HCT116 (cell line): ENCODE results near the gene HIP1R. TPM values are rescaled to one million over a fixed set of nuclear protein-coding genes. Genes with fewer than 3 reads are reported as not detected.

Source experiments
- ATAC-seq: fragments of 200-7000 bp; cut with Tn5 transposase; 2 replicates; pipeline ENCODE4 v1.9.1; 2020; ENCODE audit warnings: mild to moderate bottlenecking, moderate library complexity
- BruUV-seq: library from RNA; stranded (reverse); fragments of 400-500 nt; replicated peaks from 2 replicates; lab custom pipeline; 2021; lab: Mats Ljungman, UMichigan
- CTCF ChIA-PET: fragments of 300-600 bp; sonication (Branson Sonifier 250); formaldehyde crosslinking; loops from one replicate; lab custom pipeline; 2021; ENCODE audit warnings: antibody characterized with exemption; lab: Charles Lee
- POLR2A ChIA-PET: fragments of 300-600, 350-600 bp; sonication (Branson Sonifier 250); formaldehyde crosslinking; loops from one replicate; lab custom pipeline; 2021; ENCODE audit warnings: antibody characterized with exemption; lab: Charles Lee
- RAD21 ChIA-PET, 2 experiments: fragments of 300-600 bp; sonication (Branson Sonifier 250); formaldehyde crosslinking; loops; one replicate each; lab custom pipeline; 2023; ENCODE audit warnings: low total read pairs in 2 of 2; ENCODE audit not compliant: uncharacterized antibody in 2 of 2, unreplicated experiment in 2 of 2, low non-redundant PET in 1 of 2; lab: Charles Lee
- DNase-seq: peaks from one replicate; pipeline ENCODE4 v3.0.0-alpha.2; 2010; ENCODE audit warnings: low read depth, low spot score
- H2AFZ ChIP-seq: fragments of 200-600 bp; shearing (Covaris generic), sonication (generic); 2 replicates; pipeline ENCODE4 v1.6.1; 2017; ENCODE audit warnings: low read depth, mixed run types, mixed read lengths, antibody characterized with exemption, low read length; ENCODE audit not compliant: poor library complexity, severe bottlenecking
- H3K27ac ChIP-seq: 2 replicates; pipeline ENCODE4 v1.5.1; 2012; ENCODE audit warnings: low read depth, low read length
- H3K27me3 ChIP-seq: fragments of 200-600 bp; sonication (generic); 2 replicates; pipeline ENCODE4 v1.6.1; 2016; ENCODE audit warnings: mixed run types, low read length, mixed read lengths; ENCODE audit not compliant: insufficient read depth
- H3K36me3 ChIP-seq, 2 experiments: fragments of 200-500 bp in 1 of 2; fragments of 200-600 bp in 1 of 2; sonication (Bioruptor generic) in 1 of 2; sonication (generic) in 1 of 2; 2 replicates each; pipeline versions ENCODE4 v1.5.1 to v1.6.1; 2014 to 2016; ENCODE audit warnings: low read length in 2 of 2, inconsistent platforms in 1 of 2, mixed read lengths in 1 of 2, mixed run types in 1 of 2; ENCODE audit not compliant: insufficient read depth in 2 of 2, control insufficient read depth in 1 of 2
- H3K4me1 ChIP-seq, 2 experiments: fragments of 200-600 bp in 1 of 2; sonication (generic) in 1 of 2; 2 replicates each; pipeline versions ENCODE4 v1.5.1 to v1.6.1; 2012 to 2017; ENCODE audit warnings: low read length in 2 of 2, inconsistent platforms in 1 of 2, mild to moderate bottlenecking in 1 of 2, mixed read lengths in 1 of 2, mixed run types in 1 of 2, moderate library complexity in 1 of 2; ENCODE audit not compliant: insufficient read depth in 2 of 2, control insufficient read depth in 1 of 2
- H3K4me2 ChIP-seq: fragments of 200-600 bp; sonication (generic); 2 replicates; pipeline ENCODE4 v1.6.1; 2017; ENCODE audit warnings: mixed run types, low read length, mixed read lengths
- H3K4me3 ChIP-seq, 2 experiments: fragments of 200-600 bp in 1 of 2; sonication (generic) in 1 of 2; replicated peaks in 1 of 2; 2 replicates each; pipeline ENCODE4 v1.5.1; 2011 to 2016; ENCODE audit warnings: low read length in 2 of 2, control low read depth in 1 of 2, low read depth in 1 of 2, mild to moderate bottlenecking in 1 of 2, mixed read lengths in 1 of 2, mixed run types in 1 of 2
- H3K79me2 ChIP-seq: fragments of 200-600 bp; sonication (generic); 2 replicates; pipeline ENCODE4 v1.6.1; 2017; ENCODE audit warnings: mild to moderate bottlenecking, mixed run types, low read length, moderate library complexity, mixed read lengths; ENCODE audit not compliant: insufficient read depth
- H3K9ac ChIP-seq: fragments of 200-600 bp; sonication (generic); 2 replicates; pipeline ENCODE4 v1.6.1; 2016; ENCODE audit warnings: low read length, mixed read lengths
- H3K9me2 ChIP-seq: fragments of 200-600 bp; sonication (generic), shearing (Covaris generic); 2 replicates; pipeline ENCODE4 v1.6.1; 2017; ENCODE audit warnings: mixed run types, mild to moderate bottlenecking, moderate library complexity; ENCODE audit not compliant: insufficient read depth
- H3K9me3 ChIP-seq, 2 experiments: fragments of 200-500 bp in 1 of 2; fragments of 200-600 bp in 1 of 2; sonication (Bioruptor generic) in 1 of 2; sonication (generic) in 1 of 2; 2 replicates each; pipeline ENCODE4 v1.6.1; 2014 to 2017; ENCODE audit warnings: low read length in 2 of 2, mixed read lengths in 2 of 2, inconsistent platforms in 1 of 2, low read depth in 1 of 2, mild to moderate bottlenecking in 1 of 2, mixed run types in 1 of 2, moderate library complexity in 1 of 2; ENCODE audit not compliant: control insufficient read depth in 1 of 2, insufficient read depth in 1 of 2
- H4K20me1 ChIP-seq: fragments of 200-600 bp; sonication (generic), shearing (Covaris generic); 2 replicates; pipeline ENCODE4 v1.6.1; 2017; ENCODE audit warnings: mixed run types, mild to moderate bottlenecking, moderate library complexity; ENCODE audit not compliant: insufficient read depth
- CBX3 ChIP-seq: IDR thresholded peaks from 2 replicates; pipeline ENCODE4 v1.6.1; 2012; ENCODE audit warnings: low read depth
- CEBPB ChIP-seq: IDR thresholded peaks from 2 replicates; pipeline ENCODE4 v1.6.1; 2012; ENCODE audit warnings: low read depth
- ELF1 ChIP-seq: IDR thresholded peaks from 2 replicates; pipeline ENCODE4 v1.6.1; 2012; ENCODE audit warnings: low read depth, borderline replicate concordance
- EZH2phosphoT487 ChIP-seq: fragments of 200-600 bp; IDR thresholded peaks from 2 replicates; pipeline ENCODE4 v1.6.1; 2018; ENCODE audit warnings: antibody characterized with exemption, borderline replicate concordance
- FOSL1 ChIP-seq: IDR thresholded peaks from 2 replicates; pipeline ENCODE4 v1.6.1; 2012; ENCODE audit warnings: low read depth
- JUND ChIP-seq: IDR thresholded peaks from 2 replicates; pipeline ENCODE4 v1.6.1; 2012
- MAX ChIP-seq: IDR thresholded peaks from 2 replicates; pipeline ENCODE4 v1.6.1; 2012
- POLR2A ChIP-seq: IDR thresholded peaks from 2 replicates; pipeline ENCODE4 v1.7.0; 2011; ENCODE audit warnings: borderline replicate concordance; ENCODE audit not compliant: insufficient read depth, insufficient read length; ENCODE audit errors: extremely low read depth
- POLR2AphosphoS5 ChIP-seq: IDR thresholded peaks from 2 replicates; pipeline ENCODE4 v1.6.1; 2011; ENCODE audit warnings: mild to moderate bottlenecking, low read depth, low read length, moderate library complexity
- RAD21 ChIP-seq: IDR thresholded peaks from 2 replicates; pipeline ENCODE4 v1.6.1; 2012; ENCODE audit warnings: low read depth, mild to moderate bottlenecking
- SIN3A ChIP-seq: IDR thresholded peaks from 2 replicates; pipeline ENCODE4 v1.6.1; 2012; ENCODE audit warnings: low read depth
- SP1 ChIP-seq: IDR thresholded peaks from 2 replicates; pipeline ENCODE4 v1.6.1; 2012; ENCODE audit warnings: low read depth
- SRF ChIP-seq: IDR thresholded peaks from 2 replicates; pipeline ENCODE4 v1.6.1; 2012; ENCODE audit warnings: low read depth
- TCF7L2 ChIP-seq: IDR thresholded peaks from 2 replicates; pipeline ENCODE4 v1.7.0; 2011; ENCODE audit warnings: borderline replicate concordance, inconsistent platforms; ENCODE audit not compliant: insufficient read depth, insufficient read length; ENCODE audit errors: extremely low read depth
- YY1 ChIP-seq: IDR thresholded peaks from 2 replicates; pipeline ENCODE4 v1.6.1; 2011; ENCODE audit warnings: low read length, low read depth, moderate library complexity, mild to moderate bottlenecking; ENCODE audit not compliant: insufficient replicate concordance; ENCODE audit errors: extremely low read depth
- ZBTB33 ChIP-seq: IDR thresholded peaks from 2 replicates; pipeline ENCODE4 v1.6.1; 2011; ENCODE audit warnings: mild to moderate bottlenecking, low read length, moderate library complexity; ENCODE audit not compliant: insufficient replicate concordance; ENCODE audit errors: extremely low read depth
- ZFX ChIP-seq: fragments of 450-650 bp; IDR thresholded peaks from 2 replicates; pipeline ENCODE4 v1.6.1; 2017
- ZNF274 ChIP-seq: fragments of 200-500 bp; sonication (Bioruptor generic); IDR thresholded peaks from 2 replicates; pipeline ENCODE4 v1.6.1; 2014; ENCODE audit warnings: mild to moderate bottlenecking, low read depth, low read length, inconsistent platforms
- intact Hi-C: fragments of 100-400 bp; cut with micrococcal nuclease; formaldehyde crosslinking; loops from 2 replicates; pipeline ENCODE4 v1.10.0; 2022
- total RNA-seq: library from RNA; stranded (reverse); gene quantifications from one replicate; pipeline ENCODE4 v1.2.1, GENCODE V29; 2021; ENCODE audit not compliant: unreplicated experiment

HIP1R gene
- total RNA-seq, 1 experiment from 2014 or later, result 57.8 TPM

GRCh38 chr12:122895320-122895703 is 60.1 kb downstream of the HIP1R start:
- Histone ChIP-seq H3K9ac (peak overlapping the region; percentile 98), H3K9me2 (no peaks in the 10 kb centered on the region), H4K20me1 (peaks cover 6% of the 10 kb centered on the region; the same call in 1 of the 2 replicates), H3K79me2 (peaks cover 56% of the 10 kb centered on the region), H3K36me3 (no peaks in the 10 kb centered on the region), H3K4me2 (peak overlapping the region; percentile 86), H3K4me3 (peak overlapping the region; percentile 91 to 93), H3K27me3 (no peaks in the 10 kb centered on the region), H3K9me3 (no peaks in the 10 kb centered on the region), H3K27ac (peak overlapping the region; percentile 79), H3K4me1 (peaks cover 42 to 65% of the 10 kb centered on the region in 2 experiments), H2AFZ (no peak overlapping the region)
- ChIA-PET CTCF (no interaction called here), POLR2A (no interaction called here), RAD21 (no interaction called here)
- TF ChIP-seq ELF1 (no peak), RAD21 (no peak), SP1 (no peak), EZH2phosphoT487 (no peak), ZFX (no peak), SIN3A (no peak), POLR2AphosphoS5 (no peak), CBX3 (no peak), JUND (no peak), ZNF274 (no peak), CEBPB (no peak)
- intact Hi-C loops, result no loop called here
- ATAC-seq, result no peak
- no TSS peak for BruUV-seq
- no peak for DNase-seq

- Histone ChIP-seq H3K27me3 (no peaks in the 10 kb centered on the region), H3K36me3 (no peaks in the 10 kb centered on the region), H3K4me1 (peaks cover 36 to 58% of the 10 kb centered on the region in 2 experiments), H4K20me1 (peaks cover 3% of the 10 kb centered on the region; the same call in 1 of the 2 replicates), H3K4me2 (peak within 1 kb of the TSS; percentile 86), H3K9ac (peak within 1 kb of the TSS; percentile 98), H3K79me2 (peaks cover 50% of the 10 kb centered on the region), H2AFZ (peak within 1 kb of the TSS; percentile 80), H3K4me3 (peak within 1 kb of the TSS; percentile 91 to 93), H3K9me2 (no peaks in the 10 kb centered on the region), H3K9me3 (no peaks in the 10 kb centered on the region), H3K27ac (peak within 1 kb of the TSS; percentile 79)
- POLR2A ChIA-PET, result no interaction called here
- intact Hi-C loops, result no loop called here
- RAD21 ChIA-PET, result no interaction called here
- DNase-seq (peak; percentile 90), ATAC-seq (peak; percentile 67)
- CTCF ChIA-PET, result no interaction called here
- BruUV-seq, result no TSS peak
- TF ChIP-seq JUND, result no peak
- TF ChIP-seq MAX, result no peak
- no peak for TF ChIP-seq SP1
- peak; percentile 17 for TF ChIP-seq ZBTB33
- TF ChIP-seq ZFX, result peak; percentile 50; the same call in 1 of the 2 replicates
- TF ChIP-seq ELF1, result no peak
- TF ChIP-seq TCF7L2, result peak; percentile 97
- no peak for TF ChIP-seq CBX3
- no peak for TF ChIP-seq RAD21
- TF ChIP-seq POLR2A, result peak; percentile 67
- peak; percentile 96 for TF ChIP-seq POLR2AphosphoS5
- no peak for TF ChIP-seq SRF
- peak; percentile 67 for TF ChIP-seq YY1
- TF ChIP-seq FOSL1, result no peak
- no peak for TF ChIP-seq CEBPB
- TF ChIP-seq ZNF274, result no peak
Observed at GRCh38 chr12:122895704-122896636, 60.7 kb downstream of the HIP1R start, which contains the start of gene VPS37B. Gene VPS37B, minus strand, starts transcription at chr12:122896124. Its CDS starts 62 bp downstream, at chr12:122896062.
